HG02840 (cell line): ENCODE data around the gene LCOR.
"Not testable (repeated sequence)": the region's sequence is repeated elsewhere in the genome, so short reads cannot be mapped to it uniquely, and the experiment has no call there.

Experiments used
- ATAC-seq: cut with Tn5 transposase; IDR thresholded peaks from one replicate; pipeline ENCODE4 v1.9.1; 2021; ENCODE audit warnings: mild to moderate bottlenecking, moderate library complexity, moderate number of reproducible peaks; ENCODE audit not compliant: unreplicated experiment, low FRiP score

The LCOR gene

DNA sequence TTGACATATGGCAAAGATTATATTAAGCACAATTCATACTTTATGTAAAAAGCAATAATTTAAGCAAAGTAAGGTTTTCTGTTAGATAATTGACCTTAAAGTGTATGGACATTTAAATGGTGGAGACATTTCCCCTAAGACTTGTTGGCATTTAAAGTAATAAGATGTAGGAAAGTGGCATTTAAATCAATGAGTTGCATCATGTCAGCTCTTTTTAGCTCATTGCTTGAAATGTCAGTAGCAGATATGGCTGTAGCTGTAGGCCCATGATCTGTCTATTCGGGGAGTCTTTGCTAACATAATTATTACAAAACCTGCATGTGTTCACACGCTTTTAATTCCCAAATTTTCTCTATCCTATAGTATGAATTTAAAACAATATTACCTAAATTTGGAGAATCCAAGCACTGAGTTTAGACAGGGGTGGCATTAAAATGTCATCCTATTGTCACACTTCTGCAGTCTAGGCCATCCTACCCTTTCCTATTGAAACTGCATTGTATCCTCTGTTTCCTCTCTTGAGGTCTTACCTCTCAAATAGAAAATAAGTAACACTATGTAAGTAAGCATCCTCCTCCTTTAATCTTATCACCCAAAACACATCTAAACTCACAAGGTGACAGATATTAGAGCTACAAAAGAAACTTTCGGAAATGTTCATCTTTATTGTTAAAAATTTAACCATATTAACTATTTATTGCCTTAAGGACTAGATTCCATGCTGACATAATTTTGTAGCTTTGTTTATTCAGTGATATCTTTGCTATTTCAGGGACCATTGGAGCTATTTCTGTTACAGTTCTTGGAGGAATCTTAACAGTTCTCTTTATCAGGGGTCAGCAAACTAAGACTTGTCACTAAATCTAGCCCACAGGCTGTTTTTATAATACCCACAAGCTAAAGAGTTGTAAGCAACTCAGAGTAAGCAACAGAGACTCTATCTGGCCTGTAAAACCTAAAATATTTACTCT is 91.2 kb downstream of the LCOR start:
- no peak for ATAC-seq

DNA sequence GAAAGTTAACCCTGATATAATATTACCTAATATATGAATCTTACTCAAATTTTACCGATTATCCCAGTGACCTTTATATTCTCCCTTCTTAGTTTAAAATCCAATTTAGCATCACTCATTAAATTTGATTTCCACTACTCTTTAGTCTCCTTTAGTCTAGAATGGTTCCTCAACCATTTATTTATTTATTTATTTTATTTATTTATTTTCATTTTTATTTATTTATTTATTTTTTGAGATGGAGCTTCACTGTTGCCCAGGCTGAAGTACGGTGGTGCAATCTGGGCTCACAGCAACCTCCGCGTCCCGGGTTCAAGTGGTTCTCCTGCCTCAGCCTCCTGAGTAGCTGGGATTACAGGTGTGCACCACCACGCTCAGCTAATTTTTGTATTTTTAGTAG is 92.8 kb downstream of the LCOR start:
- ATAC-seq = no peak

DNA sequence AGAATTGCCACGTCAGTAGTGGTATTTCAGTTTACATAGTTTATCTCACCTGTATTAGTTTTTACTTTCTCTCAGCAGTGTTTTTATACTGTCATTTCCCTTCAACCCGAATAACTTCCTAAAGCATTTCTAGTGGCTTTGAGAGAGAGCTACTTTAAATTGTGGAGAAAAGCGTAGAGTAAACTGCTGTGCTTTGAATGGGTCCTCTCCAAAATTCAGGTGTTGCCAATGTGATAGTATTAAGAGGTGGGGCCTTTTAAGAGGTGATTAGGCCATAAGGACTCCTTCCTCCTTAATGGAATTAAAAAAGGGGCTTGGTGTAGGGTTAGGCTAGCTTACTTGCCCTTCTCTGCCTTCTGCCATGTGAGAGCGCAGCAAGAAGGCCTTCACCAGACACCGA is 98.4 kb downstream of the LCOR start:
- no peak for ATAC-seq

DNA sequence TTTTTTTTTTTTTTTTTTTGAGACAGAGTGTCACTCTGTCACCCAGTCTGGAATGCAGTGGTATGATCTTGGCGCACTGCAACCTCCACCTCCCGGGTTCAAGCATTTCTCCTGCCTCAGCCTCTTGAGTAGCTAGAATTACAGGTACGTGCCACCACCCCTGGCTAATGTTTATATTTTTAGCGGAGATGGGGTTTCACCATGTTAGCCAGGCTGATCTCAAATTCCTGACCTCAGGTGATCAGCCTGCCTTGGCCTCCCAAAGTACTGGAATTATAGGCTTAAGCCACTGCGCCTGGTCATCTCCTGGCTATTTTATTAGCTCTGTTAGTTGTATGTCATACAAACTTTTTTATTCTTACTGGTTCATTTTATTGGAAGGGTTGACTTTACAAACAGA is 103.0 kb downstream of the LCOR start:
- no peak for ATAC-seq

- ATAC-seq = no peak
Observed at GRCh38 chr10:96935810-96936209, 103.7 kb downstream of the LCOR start.

DNA sequence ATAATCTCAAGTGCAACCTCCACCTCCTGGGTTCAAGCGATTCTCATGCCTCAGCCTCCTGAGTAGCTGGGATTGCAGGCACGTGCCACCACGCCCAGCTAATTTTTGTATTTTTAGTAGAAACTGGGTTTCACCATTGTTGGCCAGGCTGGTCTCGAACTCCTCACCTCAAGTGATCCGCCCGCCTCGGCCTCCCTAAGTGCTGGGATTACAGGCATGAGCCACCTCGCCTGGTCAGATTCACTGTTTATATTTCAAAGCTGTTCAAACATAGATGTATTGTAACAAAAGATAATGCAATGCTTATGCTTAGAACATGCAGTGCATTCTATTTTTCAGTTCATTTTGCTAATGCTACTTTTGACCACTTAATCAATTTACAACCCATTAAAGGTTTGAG is 111.1 kb downstream of the LCOR start:
- ATAC-seq = not testable (repeated sequence)

DNA sequence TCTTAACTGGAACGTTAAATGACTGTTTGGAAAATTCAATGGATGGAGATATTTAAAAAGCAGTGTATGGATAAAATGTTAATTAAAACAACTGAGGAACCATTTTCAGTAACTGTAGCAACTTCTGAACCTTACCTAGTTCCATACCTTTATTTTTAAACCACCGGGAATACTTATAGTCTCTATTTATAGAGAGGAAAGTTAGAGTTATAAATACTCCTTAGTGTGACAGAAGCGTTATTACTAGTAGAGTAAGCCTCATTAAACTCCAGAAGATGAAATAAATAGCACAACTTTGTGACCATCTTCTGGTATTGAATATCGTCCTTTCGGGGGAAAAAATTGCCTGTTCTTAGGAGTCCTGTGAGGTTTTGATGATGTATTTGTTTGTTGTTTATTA is 114.9 kb downstream of the LCOR start:
- ATAC-seq = no peak

DNA sequence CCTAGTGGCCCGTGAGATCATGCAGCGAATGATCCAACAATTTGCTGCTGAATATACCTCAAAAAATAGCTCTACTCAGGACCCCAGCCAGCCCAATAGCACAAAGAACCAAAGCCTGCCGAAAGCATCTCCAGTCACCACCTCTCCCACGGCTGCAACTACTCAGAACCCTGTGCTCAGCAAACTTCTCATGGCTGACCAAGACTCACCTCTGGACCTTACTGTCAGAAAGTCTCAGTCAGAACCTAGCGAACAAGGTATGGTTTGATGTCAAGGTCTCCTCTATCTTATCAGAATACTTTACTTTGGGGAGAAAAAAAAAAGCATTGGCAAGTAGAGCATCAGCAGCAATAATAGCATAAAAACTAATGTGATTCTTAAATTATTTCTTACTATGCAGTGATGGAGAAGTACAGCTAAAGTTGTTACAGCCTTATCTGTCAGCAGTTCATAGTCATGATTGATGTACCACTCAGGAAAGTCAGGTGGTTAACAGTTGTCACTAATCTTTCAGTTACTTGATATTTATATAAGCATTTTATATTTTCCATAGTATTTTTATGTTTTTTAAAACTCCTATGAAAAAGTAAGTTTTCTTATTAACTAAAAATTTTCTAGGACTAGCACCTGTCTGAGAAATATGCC is 117.1 kb downstream of the LCOR start:
- ATAC-seq = no peak

- no peak for ATAC-seq
Observed at GRCh38 chr10:96951954-96952353, 119.9 kb downstream of the LCOR start.

- no peak for ATAC-seq
Observed at GRCh38 chr10:96955794-96956193, 123.7 kb downstream of the LCOR start.

- ATAC-seq = no peak
Observed at GRCh38 chr10:96958071-96958470, 126.0 kb downstream of the LCOR start.

GRCh38 chr10:96959733-96960132 is 127.6 kb downstream of the LCOR start:
- ATAC-seq = no peak

- ATAC-seq = no peak
Observed at GRCh38 chr10:96960872-96961271, 128.8 kb downstream of the LCOR start.

- no peak for ATAC-seq
Observed at GRCh38 chr10:96964131-96964530, 132.0 kb downstream of the LCOR start.

- no peak for ATAC-seq
Observed at GRCh38 chr10:96967847-96968246, 135.7 kb downstream of the LCOR start.

DNA sequence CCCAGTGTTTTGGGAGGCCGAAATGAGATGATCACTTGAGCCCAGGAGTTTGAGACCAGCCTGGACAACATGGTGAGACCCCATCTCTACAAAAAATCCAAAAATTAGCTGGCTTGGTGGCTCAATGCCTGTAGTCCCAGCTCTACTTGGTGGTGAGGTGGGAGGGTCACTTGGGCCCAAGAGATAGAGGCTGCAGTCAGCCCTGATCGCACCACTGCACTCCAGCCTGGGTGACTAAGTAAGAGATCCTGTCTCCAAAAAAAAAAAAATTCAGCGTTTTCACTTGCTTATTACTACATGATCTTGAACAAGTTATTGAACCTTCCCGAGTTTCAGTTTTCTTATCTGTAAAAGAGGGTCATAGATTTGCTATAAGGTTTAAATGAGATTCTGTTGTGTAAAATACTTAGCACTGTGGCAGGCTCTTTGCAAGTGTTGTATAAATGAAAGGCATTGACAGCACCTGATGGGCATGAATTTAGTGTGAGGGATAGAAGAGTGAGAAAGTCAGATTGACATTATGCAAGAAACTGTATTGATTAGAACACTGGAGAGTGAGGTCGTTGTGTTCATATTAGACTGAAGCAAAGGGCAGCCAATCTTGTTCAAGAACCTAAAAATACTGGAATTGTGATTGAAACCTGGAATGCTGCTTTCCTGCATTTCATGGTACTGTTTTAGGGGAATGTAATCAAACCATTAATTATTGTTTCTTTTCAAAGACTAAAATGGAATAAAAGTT is 136.8 kb downstream of the LCOR start:
- ATAC-seq = no peak

- ATAC-seq = no peak
Observed at GRCh38 chr10:96971324-96971723, 139.2 kb downstream of the LCOR start.

GRCh38 chr10:96972264-96972663 is 140.2 kb downstream of the LCOR start:
- ATAC-seq = no peak

DNA sequence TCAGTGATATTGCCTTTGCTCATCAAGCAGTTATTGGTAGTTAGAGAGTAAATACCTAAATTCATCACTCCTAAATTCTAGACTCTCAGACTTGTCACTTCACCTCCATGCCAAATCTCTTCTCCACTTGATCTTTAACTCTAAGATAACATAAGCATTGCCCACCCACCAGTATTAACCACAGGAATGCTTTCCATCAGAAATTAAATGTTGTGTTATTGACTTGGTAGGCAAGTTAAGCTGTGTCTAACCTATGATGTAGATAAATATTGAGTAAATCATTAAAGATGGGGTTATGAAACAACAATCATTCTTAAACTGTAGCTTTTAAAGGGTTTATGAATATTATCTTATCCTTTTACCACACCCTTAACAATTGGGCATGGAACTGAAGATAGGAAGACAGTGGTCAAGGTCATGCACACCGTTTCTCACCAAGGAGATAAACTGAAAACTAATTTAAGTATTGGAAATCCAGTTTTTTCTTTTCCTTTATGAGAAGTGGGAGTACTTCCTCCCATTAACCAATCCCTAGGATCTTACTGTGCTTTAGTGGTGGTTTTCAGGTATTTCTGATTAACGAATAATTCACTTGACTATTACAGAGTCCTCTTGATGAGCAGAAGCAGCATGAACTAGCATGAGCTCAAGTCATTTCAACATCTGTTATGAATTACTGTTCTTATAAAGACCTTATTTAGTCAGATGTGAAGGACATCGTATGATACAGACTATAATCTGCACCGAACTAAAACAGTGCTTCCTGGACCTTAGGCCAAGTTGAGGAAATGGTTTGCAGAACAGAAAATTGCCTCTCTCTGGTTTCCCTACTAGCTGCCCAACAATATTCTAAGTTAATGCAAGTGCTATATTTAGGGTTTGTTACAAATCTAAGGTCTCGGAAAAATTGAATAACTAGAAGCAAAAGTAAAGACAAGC is 142.0 kb downstream of the LCOR start:
- no peak for ATAC-seq

- ATAC-seq = no peak
Observed at GRCh38 chr10:96975136-96975535, 143.0 kb downstream of the LCOR start.
